ENCODE data around the gene IFNAR1. TPM values are rescaled to one million over a fixed set of nuclear protein-coding genes. Genes with fewer than 3 reads are reported as not detected.

Gene IFNAR1
- total and polyA plus RNA-seq, 2 donors (not counting 1 experiment from before 2014, with no cell fraction given) = 14.8 to 55.7 TPM

GRCh38 chr21:33387294-33387693 lies 62.5 kb downstream of the IFNAR1 start:
- H3K27me3 ChIP-seq (replicated peaks in 1 of 4; ENCODE audit: control extremely low read depth in 1 of 4, control insufficient read depth in 3 of 4, insufficient read depth in 4 of 4, low read length in 3 of 4) = no peaks in the 10 kb centered on the region
- no peaks in the 10 kb centered on the region for H3K27me3 Mint-ChIP-seq

More at GRCh38 chr21:33387294-33387693, 62.5 kb downstream of the IFNAR1 start:
- H3K4me3 Mint-ChIP-seq = no peak overlapping the region
- peaks cover 56% of the 10 kb centered on the region for H3K4me1 Mint-ChIP-seq
- peak overlapping the region; percentile 72 for H3K27ac Mint-ChIP-seq
- Histone ChIP-seq H3K27ac (ENCODE audit: low read length in 2 of 2) (no peak overlapping the region), H3K9me3 (ENCODE audit: control extremely low read depth in 1 of 3, control insufficient read depth in 2 of 3, insufficient read depth in 1 of 3, low read length in 2 of 3) (peaks cover 0 to 3% (median 0%) of the 10 kb centered on the region in 3 donors), H3K36me3 (replicated peaks in 1 of 2; ENCODE audit: control extremely low read depth in 1 of 2, control insufficient read depth in 1 of 2, extremely low read depth in 1 of 2, insufficient read depth in 2 of 2, low read length in 1 of 2) (no peaks in the 10 kb centered on the region), H2AFZ (ENCODE audit: insufficient read depth, low read depth, low read length, poor library complexity, severe bottlenecking) (no peak overlapping the region), H3K79me2 (ENCODE audit: control insufficient read depth, insufficient read depth, low read length) (peaks cover 4% of the 10 kb centered on the region), H3K4me2 (replicated peaks; ENCODE audit: low read depth, low read length, poor library complexity, severe bottlenecking) (no peak overlapping the region), H3K9ac (ENCODE audit: low read length) (no peak overlapping the region), H4K20me1 (ENCODE audit: control insufficient read depth, insufficient read depth, low read length, poor library complexity, severe bottlenecking) (no peaks in the 10 kb centered on the region), H3K4me1 (ENCODE audit: control insufficient read depth in 2 of 2, insufficient read depth in 2 of 2, low read length in 2 of 2) (peaks cover 32 to 56% of the 10 kb centered on the region in 2 donors), H3K4me3 (ENCODE audit: control extremely low read depth in 1 of 5, extremely low read depth in 1 of 5, insufficient read depth in 1 of 5, low read depth in 2 of 5, low read length in 4 of 5) (no peak overlapping the region)
- POLR2A ChIA-PET = interaction anchor here (0.5 to 3.0 kb wide), 5 partner anchors 14 to 62 kb away, joined by 3 to 8 read pairs (median 4); partner anchors contain the start of gene IFNAR1
- WGBS (ENCODE audit: insufficient coverage) = 94% methylated on average over 4 of the region's 6 CpGs
- DNase-seq (no peak), ATAC-seq (ENCODE audit: low read depth) (no peak)
- no peaks in the 10 kb centered on the region for H3K9me3 Mint-ChIP-seq (ENCODE audit: insufficient read depth)
- TF ChIP-seq CTCF (IDR thresholded peaks at IDR 0.05) (no peak), EZH2 (IDR thresholded peaks at IDR 0.05; ENCODE audit: borderline replicate concordance, insufficient read depth, low read depth, low read length, poor library complexity, severe bottlenecking) (no peak)
- CTCF ChIA-PET = interaction anchor here (1.2 to 7.2 kb wide), 5 partner anchors 9 to 190 kb away, joined by 3 to 59 read pairs (median 10); no protein-coding TSS in a partner anchor
- intact Hi-C loops (cut with micrococcal nuclease) = no loop called here
